Measurements from ENCODE around the gene TNFSF9.
"Not testable (repeated sequence)": the region's sequence is repeated elsewhere in the genome, so short reads cannot be mapped to it uniquely, and the experiment has no call there.

TNFSF9 gene

GRCh38 chr19:6556480-6557195 lies 25.8 kb downstream of the TNFSF9 start:
- no peak overlapping the region for H2AFZ ChIP-seq (ENCODE audit: low read depth, low read length, severe bottlenecking)
- no peak overlapping the region for H3K4me3 ChIP-seq (ENCODE audit: insufficient read depth, low read length, poor library complexity, severe bottlenecking)
- no peaks in the 10 kb centered on the region for H3K79me2 ChIP-seq (ENCODE audit: insufficient read depth, low read length)
- H4K20me1 ChIP-seq (ENCODE audit: low read depth, low read length): no peaks in the 10 kb centered on the region
- no peak overlapping the region for H3K4me2 ChIP-seq (ENCODE audit: low read depth, low read length, poor library complexity, severe bottlenecking)
- H3K27me3 ChIP-seq (ENCODE audit: low read length): no peaks in the 10 kb centered on the region
- H3K9me2 ChIP-seq (replicated peaks; ENCODE audit: insufficient read depth, low read length): no peaks in the 10 kb centered on the region
- H3K36me3 ChIP-seq (ENCODE audit: low read length): no peaks in the 10 kb centered on the region
- H3K27ac ChIP-seq (ENCODE audit: low read depth, low read length): no peak overlapping the region
- no peaks in the 10 kb centered on the region for H3K9me3 ChIP-seq (ENCODE audit: insufficient read depth, low read length)
- no peak overlapping the region for H3K9ac ChIP-seq (ENCODE audit: low read length)
- no peak for TF ChIP-seq CTCF (IDR thresholded peaks at IDR 0.05; ENCODE audit: insufficient read depth, low read length, poor library complexity, severe bottlenecking)
- TF ChIP-seq EZH2phosphoT487 (conservative IDR thresholded peaks at IDR 0.05; ENCODE audit: low read length): no peak
- H3F3A ChIP-seq (ENCODE audit: insufficient read depth): no peaks in the 10 kb centered on the region

GRCh38 chr19:6562437-6562836 lies 31.6 kb downstream of the TNFSF9 start:
- not testable (repeated sequence) for H3K4me2 ChIP-seq (ENCODE audit: low read depth, low read length, poor library complexity, severe bottlenecking)

GRCh38 chr19:6564393-6564792 lies 33.6 kb downstream of the TNFSF9 start:
- Histone ChIP-seq H3K9me3 (ENCODE audit: insufficient read depth, low read length) (peaks cover 27% of the 10 kb centered on the region), H3K9me2 (replicated peaks; ENCODE audit: insufficient read depth, low read length) (no peaks in the 10 kb centered on the region), H4K20me1 (ENCODE audit: low read depth, low read length) (no peaks in the 10 kb centered on the region), H3K27ac (ENCODE audit: low read depth, low read length) (no peak overlapping the region), H2AFZ (ENCODE audit: low read depth, low read length, severe bottlenecking) (no peak overlapping the region), H3K9ac (ENCODE audit: low read length) (no peak overlapping the region), H3K79me2 (ENCODE audit: insufficient read depth, low read length) (no peaks in the 10 kb centered on the region), H3F3A (ENCODE audit: insufficient read depth) (no peaks in the 10 kb centered on the region), H3K27me3 (ENCODE audit: low read length) (no peaks in the 10 kb centered on the region), H3K4me2 (ENCODE audit: low read depth, low read length, poor library complexity, severe bottlenecking) (no peak overlapping the region), H3K4me3 (ENCODE audit: insufficient read depth, low read length, poor library complexity, severe bottlenecking) (no peak overlapping the region), H3K36me3 (ENCODE audit: low read length) (no peaks in the 10 kb centered on the region)
- no peak for TF ChIP-seq EZH2phosphoT487 (conservative IDR thresholded peaks at IDR 0.05; ENCODE audit: low read length)
- no peak for TF ChIP-seq CTCF (IDR thresholded peaks at IDR 0.05; ENCODE audit: insufficient read depth, low read length, poor library complexity, severe bottlenecking)

More at GRCh38 chr19:6562437-6562836, 31.6 kb downstream of the TNFSF9 start:
- H3K27ac ChIP-seq (ENCODE audit: low read depth, low read length); H4K20me1 ChIP-seq (ENCODE audit: low read depth, low read length); H3K9me2 ChIP-seq (replicated peaks; ENCODE audit: insufficient read depth, low read length); H2AFZ ChIP-seq (ENCODE audit: low read depth, low read length, severe bottlenecking); H3K36me3 ChIP-seq (ENCODE audit: low read length); H3K4me3 ChIP-seq (ENCODE audit: insufficient read depth, low read length, poor library complexity, severe bottlenecking); H3F3A ChIP-seq (ENCODE audit: insufficient read depth); H3K9ac ChIP-seq (ENCODE audit: low read length); H3K79me2 ChIP-seq (ENCODE audit: insufficient read depth, low read length); H3K27me3 ChIP-seq (ENCODE audit: low read length): not testable (repeated sequence)
- peaks cover 21% of the 10 kb centered on the region for H3K9me3 ChIP-seq (ENCODE audit: insufficient read depth, low read length)

- H3F3A ChIP-seq (ENCODE audit: insufficient read depth); H3K9me2 ChIP-seq (replicated peaks; ENCODE audit: insufficient read depth, low read length); H3K4me3 ChIP-seq (ENCODE audit: insufficient read depth, low read length, poor library complexity, severe bottlenecking); H4K20me1 ChIP-seq (ENCODE audit: low read depth, low read length); H3K27me3 ChIP-seq (ENCODE audit: low read length); H3K79me2 ChIP-seq (ENCODE audit: insufficient read depth, low read length); H3K9ac ChIP-seq (ENCODE audit: low read length); H3K27ac ChIP-seq (ENCODE audit: low read depth, low read length); H2AFZ ChIP-seq (ENCODE audit: low read depth, low read length, severe bottlenecking); H3K36me3 ChIP-seq (ENCODE audit: low read length); H3K4me2 ChIP-seq (ENCODE audit: low read depth, low read length, poor library complexity, severe bottlenecking): not testable (repeated sequence)
- H3K9me3 ChIP-seq (ENCODE audit: insufficient read depth, low read length): peaks cover 27% of the 10 kb centered on the region
Measured at GRCh38 chr19:6566727-6567126, 35.9 kb downstream of the TNFSF9 start.

Data from SU-DHL-6 (cell line).